ENCODE data around the gene MORN1.

Gene MORN1

GRCh38 chr1:2372551-2373490 lies 18.5 kb downstream of the MORN1 start:
- DNase-seq = peak; percentile 78

DNA sequence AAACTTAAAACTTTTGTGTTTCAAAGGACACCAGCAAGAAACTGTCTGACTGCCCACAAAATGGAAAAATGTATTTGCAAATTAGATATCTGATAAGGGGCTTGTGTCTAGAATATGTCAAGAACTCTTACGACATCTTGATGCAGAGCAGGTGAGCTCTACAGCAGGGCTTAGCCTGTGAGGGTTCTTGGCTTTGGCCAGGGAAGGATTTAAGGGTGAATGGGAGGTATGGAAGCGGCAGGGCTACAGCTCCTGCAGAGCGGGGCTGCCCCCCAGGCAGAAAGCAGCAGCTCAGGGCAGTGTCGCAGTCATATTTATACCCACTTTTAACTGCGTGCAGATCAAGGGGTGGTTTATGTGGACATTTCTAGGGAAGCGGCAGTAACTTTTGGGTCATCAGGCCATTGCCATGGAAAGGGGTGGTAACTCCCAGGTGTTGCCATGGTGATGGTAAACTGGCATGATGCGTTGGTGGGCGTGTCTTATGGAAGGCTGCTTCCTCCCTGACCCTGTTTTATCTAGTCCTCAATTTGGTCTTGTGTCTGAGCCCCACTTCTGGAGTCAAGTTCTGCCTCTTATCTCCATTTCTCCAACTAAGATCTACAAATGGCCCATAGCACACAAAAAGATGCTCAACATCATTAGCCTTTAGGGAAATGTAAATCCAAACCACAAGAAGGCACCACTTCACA lies 23.2 kb downstream of the MORN1 start:
- DNase-seq = no peak

DNA sequence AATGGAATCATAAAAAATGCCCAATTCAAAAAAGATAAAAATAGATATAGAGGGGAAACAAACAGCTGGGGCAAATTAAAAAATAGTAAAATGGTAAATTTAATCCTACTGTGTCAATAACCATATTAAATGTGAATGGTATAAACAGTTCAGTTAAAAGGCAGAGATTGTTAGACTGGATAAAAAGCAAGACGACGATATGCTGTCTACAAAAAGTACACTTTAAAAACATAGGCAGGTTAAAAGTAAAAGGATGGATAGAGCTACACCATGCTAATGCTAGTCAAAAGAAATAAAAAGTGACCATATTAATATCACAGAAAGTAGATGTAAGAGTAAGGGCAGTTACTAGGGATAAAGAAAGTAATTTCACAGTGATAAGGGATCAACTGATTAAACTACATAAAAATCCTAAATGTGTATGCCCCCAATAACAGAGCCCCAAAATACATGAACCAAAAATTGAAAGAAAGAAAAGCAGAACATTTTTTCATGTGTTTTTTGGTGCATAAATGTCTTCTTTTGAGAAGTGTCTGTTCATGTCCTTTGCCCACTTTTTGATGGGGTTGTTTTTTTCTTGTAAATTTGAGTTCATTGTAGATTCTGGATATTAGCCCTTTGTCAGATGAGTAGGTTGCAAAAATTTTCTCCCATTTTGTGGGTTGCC lies 27.4 kb downstream of the MORN1 start:
- no peak for DNase-seq

DNA sequence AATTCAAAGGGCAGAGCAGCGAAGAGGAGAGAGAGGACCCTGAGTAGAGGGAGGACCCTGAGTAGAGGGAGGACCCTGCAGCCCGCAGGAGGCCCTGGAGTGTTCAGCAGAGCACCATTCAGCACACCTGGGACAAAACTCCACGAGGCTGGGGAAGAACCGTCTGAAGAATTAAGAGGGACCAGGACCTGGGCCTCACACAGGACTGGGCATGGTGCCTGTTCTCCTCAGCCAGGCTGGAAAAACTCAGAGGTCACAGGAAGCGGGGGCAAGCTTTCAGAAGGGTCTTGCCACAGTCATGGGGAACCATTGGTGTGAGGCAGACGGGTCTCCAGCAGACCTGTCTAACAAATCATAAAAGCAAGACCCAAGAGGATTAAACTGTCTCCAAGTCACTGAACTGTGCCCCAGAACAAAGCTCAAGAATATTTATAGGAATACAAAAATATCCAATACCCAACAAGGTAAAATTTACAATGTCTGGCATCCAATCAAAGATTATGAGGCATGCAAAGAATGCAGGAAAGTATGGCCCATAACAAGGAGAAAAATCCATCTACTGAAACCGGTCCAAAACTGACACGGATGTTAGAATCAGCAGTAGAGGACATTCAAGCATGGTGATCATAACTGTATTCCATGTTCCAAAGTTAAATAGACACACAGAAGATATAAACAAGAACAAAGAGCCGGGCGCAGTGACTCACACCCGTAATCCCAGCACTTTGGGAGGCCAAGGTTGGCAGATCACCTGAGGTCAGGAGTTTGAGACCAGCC lies 30.6 kb downstream of the MORN1 start:
- no peak for DNase-seq

GRCh38 chr1:2358651-2359640 lies 32.4 kb downstream of the MORN1 start:
- no peak for DNase-seq

- DNase-seq = no peak
Measured at GRCh38 chr1:2358072-2358471, 33.3 kb downstream of the MORN1 start.

DNA sequence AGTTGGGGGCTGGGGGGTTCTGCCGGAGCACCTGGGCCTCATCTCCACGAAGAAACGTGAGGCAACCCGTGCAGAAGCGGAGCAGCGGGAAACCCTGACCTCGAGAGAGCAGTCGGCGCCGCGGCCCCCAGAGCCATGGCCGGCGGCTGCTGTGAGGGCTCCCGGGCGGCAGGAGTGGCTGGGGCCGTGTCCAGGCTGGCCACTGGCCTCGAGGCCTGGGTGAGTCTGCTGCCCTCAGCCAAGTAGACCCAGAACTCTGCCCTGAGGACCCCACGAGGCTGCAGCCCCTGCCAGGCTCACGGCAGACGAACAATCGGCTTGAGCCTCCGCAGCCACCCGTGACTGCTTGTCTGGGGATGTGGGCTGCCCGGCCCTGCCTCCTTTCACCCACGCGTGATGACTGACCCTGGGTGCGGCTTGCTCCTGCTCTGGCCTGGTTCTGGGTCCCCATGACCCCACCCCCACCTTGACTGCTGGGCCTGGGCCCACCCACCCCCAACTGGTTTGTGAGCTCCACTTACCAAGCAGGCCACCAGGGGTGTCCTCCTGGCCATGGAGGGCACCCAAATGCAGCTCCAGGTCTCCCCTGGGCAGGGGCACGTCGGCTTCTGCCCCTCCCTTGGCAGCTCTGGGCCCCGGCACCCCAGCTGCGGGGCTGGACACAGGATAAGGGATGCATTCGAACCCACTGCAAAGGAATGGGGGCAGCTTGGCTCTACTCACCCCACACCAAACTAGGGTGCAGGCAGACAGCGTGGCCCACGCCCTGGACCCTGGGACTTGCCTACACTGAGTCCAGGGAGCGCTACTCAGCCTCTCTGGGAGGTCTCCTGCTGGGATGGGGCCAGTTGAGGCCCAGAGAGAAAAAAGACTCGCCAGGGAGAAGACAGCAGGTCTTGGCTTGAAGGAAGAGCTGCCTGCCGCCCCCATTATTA lies 34.2 kb downstream of the MORN1 start:
- no peak for DNase-seq

DNA sequence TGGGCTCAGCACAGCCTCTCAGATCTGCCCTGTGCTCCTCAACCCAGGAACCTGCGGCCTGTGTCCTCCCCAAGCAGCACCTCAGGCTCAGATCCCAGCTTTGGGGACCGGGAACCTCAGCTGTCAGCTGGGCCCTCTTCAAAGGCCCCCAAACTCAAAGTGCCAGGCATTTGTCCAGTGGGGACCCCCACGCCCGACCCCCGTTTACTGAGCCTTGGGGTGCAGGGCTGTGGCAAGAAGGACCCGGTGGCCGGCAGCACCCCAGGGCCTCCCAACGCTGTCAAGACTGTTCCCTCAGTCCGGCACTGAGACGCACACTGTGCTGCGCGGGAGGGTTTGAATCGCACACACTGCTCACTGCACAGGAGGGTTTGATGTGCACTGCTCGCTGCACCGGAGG lies 35.0 kb downstream of the MORN1 start:
- no peak for DNase-seq

DNA sequence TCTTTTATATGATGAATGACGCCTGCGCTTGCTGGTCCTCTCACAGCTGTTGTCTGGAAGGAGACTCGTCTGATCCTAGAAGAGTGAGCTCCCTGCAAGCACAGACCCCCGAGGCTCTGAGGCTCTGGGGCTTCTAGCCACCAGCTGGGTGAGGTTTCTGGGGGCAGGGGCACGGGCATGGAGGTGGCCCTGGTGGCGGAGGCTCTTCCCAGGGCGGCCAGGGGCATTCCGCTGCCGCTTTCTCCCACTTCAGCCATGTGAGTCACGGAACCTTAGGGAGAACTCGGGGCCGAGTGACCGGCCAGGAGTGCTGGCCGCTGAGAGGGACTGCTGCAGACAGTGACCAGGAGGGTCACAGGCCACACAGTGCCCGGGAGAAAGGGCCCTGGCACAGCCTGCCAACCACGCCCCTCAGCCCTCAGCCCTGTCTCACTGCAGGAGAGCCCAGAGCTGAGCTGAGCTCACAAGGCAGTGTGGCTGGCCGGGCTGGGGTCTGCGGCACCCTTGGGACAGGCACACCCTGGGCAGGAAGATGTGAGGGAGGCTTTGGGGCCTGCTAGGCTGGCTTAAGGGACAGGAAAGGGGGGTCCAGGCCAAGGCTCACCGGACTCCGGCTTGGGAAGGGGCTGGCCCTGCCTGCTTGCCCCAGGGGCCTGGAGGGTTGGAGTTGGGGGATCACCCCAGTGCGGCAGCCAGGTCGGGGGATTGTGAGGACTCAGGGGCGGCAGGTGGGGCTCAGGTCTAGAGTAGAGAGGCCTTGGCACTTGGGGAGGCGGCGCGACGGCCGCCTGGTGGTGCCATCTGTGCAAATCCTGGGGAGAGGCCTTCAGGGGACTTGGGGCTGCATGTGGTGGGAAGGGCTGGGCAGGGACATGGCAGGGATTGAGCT lies 35.7 kb downstream of the MORN1 start:
- DNase-seq = no peak

GRCh38 chr1:2354511-2355372 lies 36.6 kb downstream of the MORN1 start:
- no peak for DNase-seq

DNA sequence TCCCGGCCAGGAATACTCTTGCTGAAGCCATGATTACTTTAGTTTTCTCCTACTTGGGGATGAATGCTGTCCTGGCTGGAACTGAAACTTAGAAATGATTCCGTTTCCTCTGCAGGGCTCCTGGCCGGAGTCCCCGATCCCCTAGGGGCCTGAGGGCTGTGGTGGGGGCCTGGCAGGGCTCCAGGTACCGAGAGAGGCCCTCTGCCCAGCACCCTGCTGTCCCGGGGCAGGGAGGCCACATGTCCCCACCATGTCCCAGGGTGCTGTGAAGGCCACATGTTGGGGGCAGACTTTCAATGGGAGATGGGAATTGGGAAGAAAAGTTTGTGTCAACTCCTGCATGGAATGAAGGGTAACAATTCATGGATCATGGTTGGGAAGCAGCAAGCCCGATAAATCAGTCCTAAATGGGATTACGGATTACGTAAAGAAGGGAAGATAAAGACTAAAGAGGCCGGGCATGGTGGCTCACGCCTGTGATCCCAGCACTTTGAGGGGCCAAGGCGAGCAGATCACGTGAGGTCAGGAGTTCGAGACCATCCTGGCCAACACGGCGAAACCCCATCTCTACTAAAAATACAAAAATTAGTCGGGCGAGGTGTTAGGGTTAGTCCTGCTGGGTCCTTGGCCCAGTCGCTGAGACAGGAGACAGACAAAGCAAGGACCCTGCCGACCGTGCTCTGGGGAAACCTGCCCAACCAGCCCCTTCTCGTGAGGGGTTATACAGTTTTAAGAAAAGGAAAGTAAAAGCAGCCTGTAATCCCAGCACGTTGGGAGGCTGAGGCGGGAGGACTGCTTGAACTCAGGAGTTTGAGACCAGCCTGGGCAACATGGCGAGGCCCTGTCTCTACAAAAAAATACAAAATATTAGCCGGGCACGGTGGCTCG lies 37.6 kb downstream of the MORN1 start:
- DNase-seq = no peak

DNA sequence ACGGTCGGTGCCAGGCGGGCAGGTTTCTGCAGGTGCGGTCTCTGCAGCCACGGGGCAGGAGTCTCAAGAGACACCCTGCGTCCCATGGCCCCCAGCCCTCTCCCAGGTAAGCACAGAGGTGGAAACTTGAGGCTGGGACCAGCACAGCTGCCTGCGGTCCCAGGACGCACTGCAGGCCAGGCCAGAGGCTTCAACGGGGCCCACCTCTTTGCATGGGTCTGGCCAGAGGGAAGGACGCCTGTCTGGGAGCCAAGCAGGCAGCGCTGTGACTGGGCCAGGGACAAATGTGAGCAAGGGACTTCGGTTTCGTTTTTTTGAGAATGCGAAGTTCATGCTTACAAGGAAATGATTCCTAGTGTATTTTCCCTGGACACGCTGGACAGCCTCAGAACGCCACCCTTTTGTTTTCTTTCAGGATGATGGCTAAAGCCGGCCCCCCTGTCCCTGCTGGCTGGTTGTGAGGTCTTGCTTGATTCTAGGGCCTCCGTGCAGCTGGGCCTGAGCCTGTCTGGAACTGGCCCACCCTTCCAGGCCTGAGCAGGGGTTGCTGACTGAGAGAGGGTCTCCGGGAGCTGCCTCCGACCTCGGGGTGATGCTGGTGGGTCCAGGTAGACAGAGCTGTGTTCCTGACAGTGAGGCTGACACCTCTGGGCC lies 38.3 kb downstream of the MORN1 start:
- no peak for DNase-seq

DNA sequence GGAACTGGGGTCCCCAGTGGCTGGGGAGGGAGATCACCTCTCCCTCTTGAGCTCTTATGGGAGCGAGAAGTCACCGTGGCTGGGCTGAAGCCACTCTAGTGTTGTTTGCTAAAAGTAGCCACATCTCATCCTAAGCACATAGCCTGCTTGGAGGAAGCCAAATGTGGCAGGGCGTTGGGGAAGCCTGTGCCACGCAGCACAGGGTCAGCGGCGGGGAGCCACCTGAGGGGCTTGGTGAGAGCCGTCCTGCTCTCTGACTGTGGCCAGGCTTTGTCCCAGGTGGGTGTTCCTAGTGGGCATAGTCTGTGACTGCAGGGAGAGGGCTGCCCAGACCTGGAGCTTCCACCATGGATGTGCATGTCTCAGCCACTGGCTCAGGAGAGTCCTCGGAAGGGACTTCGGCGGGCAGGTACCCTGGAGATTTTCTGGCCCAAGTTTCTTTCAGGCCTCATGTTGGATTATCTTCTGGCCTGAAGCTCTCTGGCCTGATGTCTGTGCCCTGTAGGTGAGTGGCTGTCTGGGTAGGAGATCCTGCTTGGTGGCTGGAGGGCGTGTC lies 38.9 kb downstream of the MORN1 start:
- no peak for DNase-seq

DNA sequence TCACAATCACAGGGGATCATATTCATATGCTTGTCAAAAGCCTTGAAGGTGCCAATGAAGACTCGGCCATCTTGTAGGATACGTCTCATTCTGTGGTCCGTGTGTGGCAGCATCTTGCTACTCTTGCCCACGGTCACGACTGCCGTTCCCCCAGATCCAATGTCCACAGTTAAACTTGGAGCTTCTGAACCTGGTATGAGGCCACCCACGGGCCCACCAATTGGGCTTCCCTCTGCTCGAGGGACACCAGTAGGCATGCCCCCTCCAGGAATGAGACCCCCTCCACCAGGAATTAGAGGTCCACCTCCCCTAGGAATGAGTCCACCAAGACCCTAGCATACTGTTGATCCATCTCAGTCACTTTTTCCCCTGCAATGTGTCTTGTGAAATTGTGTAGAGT lies 39.6 kb downstream of the MORN1 start:
- DNase-seq = no peak

DNA sequence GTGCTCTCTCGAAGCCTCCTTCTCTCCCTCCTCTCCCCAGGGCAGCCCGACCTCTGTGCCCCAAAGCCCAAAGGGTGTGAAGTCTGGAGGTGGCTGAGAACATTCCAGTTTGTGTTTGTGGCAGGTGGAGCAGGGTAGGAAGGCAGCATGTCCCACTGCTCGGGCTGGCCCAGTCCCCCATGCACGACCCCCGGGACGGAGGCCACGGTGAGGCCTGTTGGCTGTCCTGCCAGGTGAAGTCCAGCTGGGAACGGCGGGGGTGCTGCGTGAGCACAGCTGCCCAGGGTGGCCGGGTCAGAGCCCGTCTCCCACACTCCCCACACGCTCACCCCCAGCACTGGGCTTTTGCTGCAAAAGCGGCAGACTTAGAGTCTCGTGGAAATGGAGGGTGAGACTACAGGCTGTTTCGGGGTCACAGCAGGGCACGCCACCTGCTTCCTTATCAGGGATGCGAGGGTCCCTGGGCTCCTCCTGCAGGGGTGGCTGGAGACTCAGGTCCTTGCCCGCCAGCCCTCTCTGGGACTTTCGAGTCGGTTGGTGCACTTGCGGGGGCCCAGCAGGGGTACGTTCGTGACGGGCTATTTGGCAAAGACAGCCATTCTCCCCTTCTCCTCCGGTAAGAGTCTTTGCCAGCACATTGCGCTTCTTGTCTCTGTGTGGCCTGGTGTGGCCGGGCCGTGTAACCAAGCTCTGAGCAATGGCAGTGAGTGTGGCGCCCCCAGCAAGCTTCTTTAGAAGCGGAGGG lies 40.3 kb downstream of the MORN1 start:
- no peak for DNase-seq

DNA sequence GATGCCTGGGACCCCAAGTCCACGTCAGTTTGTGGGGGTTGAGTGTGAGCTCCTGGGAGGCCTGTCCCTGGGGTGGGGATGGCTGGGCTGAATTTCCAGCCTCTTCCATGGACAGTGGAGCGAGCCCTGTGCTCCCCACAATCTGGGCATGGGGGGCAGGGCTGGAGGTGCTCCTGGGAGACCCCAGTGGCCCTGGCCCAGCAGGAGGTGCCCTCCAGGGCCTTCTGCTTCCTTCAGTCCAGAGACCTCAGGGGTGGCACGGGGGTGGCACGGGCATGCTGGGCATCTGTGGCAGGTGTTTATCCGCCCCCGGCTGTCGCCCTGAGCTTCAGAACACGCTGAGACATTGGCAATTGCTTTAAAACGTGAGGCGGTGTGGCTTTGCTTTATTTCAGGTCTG lies 40.9 kb downstream of the MORN1 start:
- DNase-seq = no peak

All from islet precursor cell (in vitro differentiated cells).